Mesendoderm (in vitro differentiated cells): ENCODE results near the gene LAMB2.

Experiments
- DNase-seq: peaks from one replicate; pipeline ENCODE4 v3.0.0; 2013
- H2AK5ac ChIP-seq: 2 replicates; pipeline ENCODE4 v1.6.1; 2013; ENCODE audit warnings: low read length, inconsistent platforms
- H2BK120ac ChIP-seq: 2 replicates; pipeline ENCODE4 v1.6.1; 2013; ENCODE audit warnings: low read depth, mild to moderate bottlenecking, low read length, moderate library complexity, mixed read lengths
- H2BK15ac ChIP-seq: replicated peaks from 2 replicates; pipeline ENCODE4 v1.6.1; 2013; ENCODE audit warnings: low read depth, mild to moderate bottlenecking, moderate library complexity
- H2BK5ac ChIP-seq: 2 replicates; pipeline ENCODE4 v1.6.1; 2013; ENCODE audit warnings: low read length, inconsistent platforms
- H3K18ac ChIP-seq: 2 replicates; pipeline ENCODE4 v1.6.1; 2013; ENCODE audit warnings: mild to moderate bottlenecking, low read length, mixed read lengths
- H3K23ac ChIP-seq: one replicate; pipeline ENCODE4 v1.6.1; 2013; ENCODE audit warnings: low read length
- H3K27ac ChIP-seq: 2 replicates; pipeline ENCODE4 v1.5.1; 2013; ENCODE audit warnings: low read depth, mild to moderate bottlenecking, inconsistent platforms, low read length, moderate library complexity
- H3K27me3 ChIP-seq: 2 replicates; pipeline ENCODE4 v1.6.1; 2013; ENCODE audit warnings: low read length, control low read depth, mild to moderate bottlenecking, inconsistent platforms; ENCODE audit not compliant: insufficient read depth, poor library complexity
- H3K36me3 ChIP-seq: 2 replicates; pipeline ENCODE4 v1.6.1; 2013; ENCODE audit warnings: low read length, inconsistent platforms; ENCODE audit not compliant: control insufficient read depth, insufficient read depth
- H3K4ac ChIP-seq: one replicate; pipeline ENCODE4 v1.6.1; 2013; ENCODE audit warnings: low read depth, mild to moderate bottlenecking, low read length, moderate library complexity
- H3K4me1 ChIP-seq: 2 replicates; pipeline ENCODE4 v1.6.1; 2013; ENCODE audit warnings: low read depth, low read length, inconsistent platforms; ENCODE audit not compliant: control insufficient read depth
- H3K4me2 ChIP-seq: 2 replicates; pipeline ENCODE4 v1.6.1; 2013; ENCODE audit warnings: low read length
- H3K4me3 ChIP-seq: 2 replicates; pipeline ENCODE4 v1.5.1; 2013; ENCODE audit warnings: mild to moderate bottlenecking, low read length
- H3K56ac ChIP-seq: one replicate; pipeline ENCODE4 v1.6.1; 2013; ENCODE audit warnings: low read length
- H3K79me1 ChIP-seq: 2 replicates; pipeline ENCODE4 v1.6.1; 2013; ENCODE audit warnings: low read length, inconsistent platforms
- H3K79me2 ChIP-seq: 2 replicates; pipeline ENCODE4 v1.6.1; 2013; ENCODE audit warnings: mild to moderate bottlenecking, low read length; ENCODE audit not compliant: control insufficient read depth, insufficient read depth
- H3K9ac ChIP-seq: 2 replicates; pipeline ENCODE4 v1.6.1; 2013; ENCODE audit warnings: low read length, inconsistent platforms
- H4K5ac ChIP-seq: one replicate; pipeline ENCODE4 v1.6.1; 2013; ENCODE audit warnings: low read length
- H4K8ac ChIP-seq: one replicate; pipeline ENCODE4 v1.6.1; 2013; ENCODE audit warnings: low read depth, mild to moderate bottlenecking, control low read depth, low read length, moderate library complexity
- WGBS: extraction: QIAGEN DNeasy Blood & Tissue Kit; methylation state at CpG from one replicate; pipeline ENCODE4 v1.1.7; 2013; ENCODE audit warnings: low lambda C conversion rate, missing lambda C conversion rate; ENCODE audit not compliant: insufficient coverage; ENCODE audit errors: extremely low coverage; 5-methylcytosine and 5-hydroxymethylcytosine counted together

Gene LAMB2

GRCh38 chr3:49131040-49131439, 1.8 kb downstream of the LAMB2 start:
- Histone ChIP-seq H3K79me2 (no peaks in the 10 kb centered on the region), H2AK5ac (no peak overlapping the region), H2BK15ac (no peak overlapping the region), H3K27me3 (no peaks in the 10 kb centered on the region), H2BK5ac (no peak overlapping the region), H3K4me2 (no peak overlapping the region), H2BK120ac (no peak overlapping the region), H3K27ac (no peak overlapping the region), H3K4me1 (peaks cover 6% of the 10 kb centered on the region), H3K79me1 (peaks cover 3% of the 10 kb centered on the region), H3K23ac (no peak overlapping the region), H3K36me3 (no peaks in the 10 kb centered on the region), H4K5ac (no peak overlapping the region), H3K18ac (no peak overlapping the region), H3K4me3 (no peak overlapping the region), H3K4ac (no peak overlapping the region), H3K56ac (no peak overlapping the region), H4K8ac (no peak overlapping the region), H3K9ac (no peak overlapping the region)
- WGBS: no CpG with 5 or more reads among the region's 12 CpGs
- DNase-seq: no peak

- Histone ChIP-seq H3K27me3 (no peaks in the 10 kb centered on the region), H2BK5ac (no peak overlapping the region), H2BK15ac (no peak overlapping the region), H3K4me3 (no peak overlapping the region), H3K9ac (no peak overlapping the region), H4K8ac (no peak overlapping the region), H3K4me2 (no peak overlapping the region), H3K56ac (no peak overlapping the region), H3K36me3 (peaks cover 3% of the 10 kb centered on the region), H2BK120ac (no peak overlapping the region), H3K4me1 (no peaks in the 10 kb centered on the region), H3K4ac (no peak overlapping the region), H2AK5ac (no peak overlapping the region), H3K18ac (no peak overlapping the region), H3K79me1 (no peaks in the 10 kb centered on the region), H3K79me2 (no peaks in the 10 kb centered on the region), H3K23ac (no peak overlapping the region), H3K27ac (no peak overlapping the region), H4K5ac (no peak overlapping the region)
- no CpG with 5 or more reads among the region's 14 CpGs for WGBS
- peak; percentile 13 for DNase-seq
These were observed 7.7 kb downstream of the LAMB2 start for GRCh38 chr3:49124991-49125670.

GRCh38 chr3:49124203-49124602, 8.6 kb downstream of the LAMB2 start:
- H4K8ac ChIP-seq: no peak overlapping the region
- H3K23ac ChIP-seq: no peak overlapping the region
- no peak overlapping the region for H3K4me2 ChIP-seq
- H3K79me2 ChIP-seq: peaks cover 7% of the 10 kb centered on the region
- H3K18ac ChIP-seq: no peak overlapping the region
- no peak for DNase-seq
- no peak overlapping the region for H2BK15ac ChIP-seq
- H3K4me3 ChIP-seq: no peak overlapping the region
- no peak overlapping the region for H2AK5ac ChIP-seq
- no peak overlapping the region for H4K5ac ChIP-seq
- peaks cover 3% of the 10 kb centered on the region for H3K36me3 ChIP-seq
- no peak overlapping the region for H3K4ac ChIP-seq
- no peak overlapping the region for H3K27ac ChIP-seq
- no peak overlapping the region for H2BK120ac ChIP-seq
- H3K79me1 ChIP-seq: peaks cover 7% of the 10 kb centered on the region
- H2BK5ac ChIP-seq: no peak overlapping the region
- WGBS: no CpG with 5 or more reads among the region's 7 CpGs
- H3K4me1 ChIP-seq: peaks cover 2% of the 10 kb centered on the region
- H3K9ac ChIP-seq: no peak overlapping the region
- H3K27me3 ChIP-seq: no peaks in the 10 kb centered on the region
- H3K56ac ChIP-seq: no peak overlapping the region

- H2AK5ac ChIP-seq: no peak overlapping the region
- no peak overlapping the region for H3K4ac ChIP-seq
- no peak for DNase-seq
- H3K79me2 ChIP-seq: peaks cover 8% of the 10 kb centered on the region
- H3K36me3 ChIP-seq: peaks cover 3% of the 10 kb centered on the region
- H2BK15ac ChIP-seq: no peak overlapping the region
- WGBS: no CpG with 5 or more reads among the region's 17 CpGs
- no peaks in the 10 kb centered on the region for H3K27me3 ChIP-seq
- no peak overlapping the region for H3K9ac ChIP-seq
- no peak overlapping the region for H3K4me3 ChIP-seq
- H3K79me1 ChIP-seq: peaks cover 7% of the 10 kb centered on the region
- no peak overlapping the region for H3K18ac ChIP-seq
- no peak overlapping the region for H3K4me2 ChIP-seq
- H4K5ac ChIP-seq: no peak overlapping the region
- H2BK5ac ChIP-seq: no peak overlapping the region
- H4K8ac ChIP-seq: no peak overlapping the region
- peaks cover 2% of the 10 kb centered on the region for H3K4me1 ChIP-seq
- no peak overlapping the region for H3K27ac ChIP-seq
- H3K23ac ChIP-seq: no peak overlapping the region
- H3K56ac ChIP-seq: no peak overlapping the region
- no peak overlapping the region for H2BK120ac ChIP-seq
These were observed 9.2 kb downstream of the LAMB2 start for GRCh38 chr3:49123687-49124086.

- Histone ChIP-seq H3K36me3 (peaks cover 3% of the 10 kb centered on the region), H2BK5ac (no peak overlapping the region), H3K79me1 (peaks cover 7% of the 10 kb centered on the region), H4K5ac (no peak overlapping the region), H3K4me3 (no peak overlapping the region), H2BK120ac (no peak overlapping the region), H4K8ac (no peak overlapping the region), H3K27ac (no peak overlapping the region), H2BK15ac (no peak overlapping the region), H3K18ac (no peak overlapping the region), H3K4me1 (peaks cover 2% of the 10 kb centered on the region), H2AK5ac (no peak overlapping the region), H3K9ac (no peak overlapping the region), H3K56ac (no peak overlapping the region), H3K4ac (no peak overlapping the region), H3K23ac (no peak overlapping the region), H3K4me2 (no peak overlapping the region), H3K79me2 (peaks cover 8% of the 10 kb centered on the region), H3K27me3 (no peaks in the 10 kb centered on the region)
- no CpG with 5 or more reads among the region's 17 CpGs for WGBS
- no peak for DNase-seq
These were observed 9.8 kb downstream of the LAMB2 start for GRCh38 chr3:49122886-49123545.
